GM12892 (cell line): Measurements from ENCODE around the gene FCRL2.

ENCODE experiments used
- POLR2A ChIP-seq: IDR thresholded peaks from 2 replicates; pipeline ENCODE4 v1.6.1; 2011; ENCODE audit warnings: low read depth, low read length, control low read depth
- POLR2AphosphoS5 ChIP-seq: IDR thresholded peaks from 2 replicates; pipeline ENCODE4 v1.6.1; 2011; ENCODE audit warnings: low read depth, low read length, control low read depth

GRCh38 chr1:157704878-157705277, 72.1 kb downstream of the FCRL2 start:
- no peak for TF ChIP-seq POLR2AphosphoS5
- TF ChIP-seq POLR2A: no peak
